CD4-positive, alpha-beta T cell treated with Interleukin-12 subunit alpha and Interleukin-12 subunit beta, for 1 hour (primary cell): ENCODE results near the gene CYP27B1.
A peak's percentile ranks its signal among the peaks of the same experiment; 100 is the strongest.

Source experiments
- DNase-seq: peaks from one replicate; pipeline ENCODE4 v3.0.0-alpha.2; 2020

The CYP27B1 gene, protein sequence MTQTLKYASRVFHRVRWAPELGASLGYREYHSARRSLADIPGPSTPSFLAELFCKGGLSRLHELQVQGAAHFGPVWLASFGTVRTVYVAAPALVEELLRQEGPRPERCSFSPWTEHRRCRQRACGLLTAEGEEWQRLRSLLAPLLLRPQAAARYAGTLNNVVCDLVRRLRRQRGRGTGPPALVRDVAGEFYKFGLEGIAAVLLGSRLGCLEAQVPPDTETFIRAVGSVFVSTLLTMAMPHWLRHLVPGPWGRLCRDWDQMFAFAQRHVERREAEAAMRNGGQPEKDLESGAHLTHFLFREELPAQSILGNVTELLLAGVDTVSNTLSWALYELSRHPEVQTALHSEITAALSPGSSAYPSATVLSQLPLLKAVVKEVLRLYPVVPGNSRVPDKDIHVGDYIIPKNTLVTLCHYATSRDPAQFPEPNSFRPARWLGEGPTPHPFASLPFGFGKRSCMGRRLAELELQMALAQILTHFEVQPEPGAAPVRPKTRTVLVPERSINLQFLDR

DNA sequence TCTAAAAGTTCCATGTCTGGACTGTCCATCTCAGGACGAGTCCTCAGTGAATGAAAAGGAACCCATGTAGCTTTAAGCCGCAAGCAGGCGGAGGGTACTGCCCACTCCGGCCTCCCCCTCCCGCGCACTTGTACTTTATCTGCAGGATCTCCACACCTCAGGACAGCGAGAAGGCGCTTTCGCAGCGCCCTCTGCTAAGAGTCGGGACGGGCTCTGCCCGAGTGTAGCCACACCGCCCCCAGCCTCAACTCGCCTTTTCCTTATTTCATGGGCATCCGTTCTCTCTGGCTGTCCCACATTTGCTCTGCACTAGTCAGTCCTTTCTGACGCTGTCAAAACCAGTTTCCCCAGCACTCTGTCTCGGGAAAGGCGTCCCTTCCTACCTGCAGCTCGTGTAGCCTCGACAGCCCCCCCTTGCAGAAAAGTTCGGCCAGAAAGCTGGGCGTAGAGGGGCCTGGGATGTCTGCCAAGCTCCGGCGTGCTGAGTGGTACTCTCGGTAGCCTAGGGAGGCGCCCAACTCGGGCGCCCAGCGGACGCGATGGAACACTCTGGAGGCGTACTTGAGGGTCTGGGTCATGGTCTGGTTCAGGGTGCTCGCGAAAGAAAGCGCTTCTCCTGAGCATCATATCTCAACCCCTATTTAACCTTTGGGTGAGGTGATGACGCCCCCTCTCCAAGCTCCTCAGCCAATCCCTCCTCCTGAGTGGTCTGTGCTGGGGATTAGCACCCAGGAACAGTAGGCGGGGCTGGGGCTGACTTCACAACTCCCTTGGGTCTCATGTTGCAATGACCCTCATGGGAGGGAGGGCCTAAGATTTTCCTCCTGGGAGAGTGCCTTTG lies at the start of gene CYP27B1:
CYP27B1 (minus strand) TSS at position 615 of the 841 bp plus-strand sequence; CDS start at position 578, 37 bp downstream.
- no peak for DNase-seq

GRCh38 chr12:57816001-57816854 lies 49.4 kb upstream of the CYP27B1 start:
- DNase-seq, result no peak

DNA sequence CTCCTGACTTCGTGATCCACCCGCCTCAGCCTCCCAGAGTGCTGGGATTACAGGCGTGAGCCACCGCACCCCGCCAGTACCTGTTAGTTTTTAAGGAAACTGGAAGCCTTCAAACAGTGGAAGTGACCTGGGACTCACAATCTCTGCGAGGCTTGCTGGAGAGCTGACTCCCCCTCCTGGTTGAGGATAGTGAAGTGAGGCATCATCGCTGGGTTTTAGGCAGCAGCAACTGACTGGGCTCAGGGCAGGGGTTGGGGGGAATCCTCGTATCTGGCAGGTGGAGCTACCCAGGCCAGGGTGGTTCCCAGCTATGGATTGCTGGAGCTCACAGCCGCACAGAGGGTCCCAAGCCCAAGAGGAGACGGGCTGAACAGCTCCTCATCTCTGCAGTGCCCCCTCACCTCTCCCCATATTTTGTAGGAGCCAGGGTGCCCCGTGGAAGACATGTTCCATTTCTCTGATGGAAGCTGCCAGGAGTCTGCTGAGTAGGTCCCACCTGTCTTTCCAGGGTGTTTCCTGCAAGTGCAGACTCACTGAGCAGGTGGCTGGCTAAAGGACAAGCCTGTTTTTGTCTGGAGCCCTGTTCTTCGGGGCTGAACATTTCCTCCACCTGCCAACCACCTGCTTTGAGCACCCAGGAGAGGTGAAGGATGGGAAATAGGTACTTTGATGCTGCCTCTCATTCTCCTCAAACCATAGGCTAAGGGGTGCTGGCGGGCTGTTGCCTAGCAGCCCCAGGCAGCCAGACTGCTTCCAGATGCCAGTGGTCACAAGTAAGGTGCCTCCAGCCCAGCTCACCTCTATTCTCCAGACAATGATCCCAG lies 48.5 kb upstream of the CYP27B1 start:
- DNase-seq, result no peak

DNA sequence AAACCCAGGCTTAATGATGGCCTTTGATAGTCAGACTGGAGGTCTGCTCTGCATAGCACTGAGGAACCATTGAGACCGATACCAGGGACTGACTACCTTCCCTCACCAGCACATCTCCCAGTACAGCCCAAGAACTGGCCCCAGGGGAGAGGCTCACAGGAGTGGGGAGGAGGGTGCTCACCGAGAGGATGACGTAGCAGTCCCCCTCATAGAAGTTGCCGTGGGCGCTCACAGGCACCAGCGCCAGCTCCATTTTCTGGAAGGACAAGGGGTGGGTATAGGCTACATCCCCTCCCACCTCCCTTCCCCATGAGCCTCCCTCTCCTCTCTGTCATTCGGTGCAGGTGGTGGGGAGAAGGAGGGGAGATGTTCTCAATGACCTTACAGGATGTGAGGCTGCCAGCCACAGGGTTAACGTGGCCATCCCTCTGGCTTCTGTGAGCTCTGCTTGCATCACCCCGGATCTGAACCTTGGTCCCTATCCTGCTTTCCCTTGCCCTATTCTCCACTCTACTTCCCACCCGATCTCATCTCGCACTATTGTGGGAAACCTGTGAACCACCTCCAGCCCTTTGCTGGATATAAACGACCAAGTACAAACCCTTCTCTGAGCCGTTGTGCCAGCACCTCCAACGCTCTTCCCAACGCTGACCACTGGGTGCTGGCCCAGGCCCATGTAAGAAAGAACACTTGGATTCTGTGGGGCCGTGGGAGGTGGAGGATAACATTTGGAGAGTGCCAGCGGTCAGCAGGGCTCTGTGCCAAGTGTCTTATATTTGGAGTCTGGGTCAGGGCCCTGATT lies 47.3 kb upstream of the CYP27B1 start:
- DNase-seq, result no peak

GRCh38 chr12:57813111-57813970 lies 46.5 kb upstream of the CYP27B1 start:
- DNase-seq, result no peak

DNA sequence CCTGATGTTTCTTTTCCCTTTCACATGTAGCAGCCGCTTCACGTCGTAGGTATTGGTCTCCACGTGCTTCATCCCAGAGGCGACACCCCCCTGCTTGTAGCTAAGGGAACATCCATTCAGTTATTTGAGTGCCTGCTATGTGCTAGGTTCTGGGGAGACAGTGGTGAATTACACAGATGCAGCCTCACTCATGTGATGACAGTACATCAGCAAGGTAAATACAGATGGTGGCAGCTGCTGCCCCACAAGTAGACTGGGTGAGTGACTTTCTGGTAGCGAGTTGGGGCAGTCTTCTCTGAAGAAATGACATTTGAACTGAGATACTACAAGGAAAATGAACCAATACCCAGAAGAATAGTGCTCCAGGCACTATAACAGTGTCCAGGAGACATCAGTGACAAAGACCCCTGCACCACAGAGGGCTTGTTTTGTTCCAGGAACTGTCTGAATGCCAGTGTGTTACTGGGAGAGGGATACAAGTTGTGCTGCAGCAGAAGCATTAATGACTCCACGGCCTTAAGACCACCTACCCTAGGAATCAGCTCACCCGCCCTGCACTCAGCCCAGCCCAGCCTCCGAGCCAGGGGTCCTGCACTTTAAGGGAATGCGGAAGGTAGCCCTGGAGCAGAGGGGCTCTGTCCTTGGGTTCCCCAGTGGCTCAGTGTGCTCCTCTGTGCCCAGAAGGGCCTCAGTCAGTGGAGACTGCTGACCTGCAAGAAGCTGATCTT lies 44.3 kb upstream of the CYP27B1 start:
- no peak for DNase-seq

- no peak for DNase-seq
Observed at GRCh38 chr12:57810450-57810849, 43.6 kb upstream of the CYP27B1 start.

DNA sequence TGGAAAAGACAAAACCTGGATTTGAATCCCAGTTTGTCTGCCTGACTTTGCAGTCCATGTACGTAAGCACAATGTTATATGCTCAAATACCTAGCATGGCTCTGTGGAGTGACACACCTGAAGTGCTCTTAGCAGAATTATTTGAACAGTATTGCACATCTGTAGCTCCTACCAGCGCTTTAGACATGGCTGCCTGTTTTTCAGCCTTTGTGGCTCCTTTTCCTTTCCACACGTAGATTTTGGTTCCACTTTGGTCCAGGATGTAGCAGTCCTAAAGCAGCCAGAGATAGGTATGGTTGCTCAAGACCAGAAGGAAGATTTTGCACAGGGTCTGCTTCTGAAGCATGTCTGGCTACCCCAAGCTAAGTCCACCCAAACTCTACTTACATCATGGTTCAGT lies 42.5 kb upstream of the CYP27B1 start:
- no peak for DNase-seq

DNA sequence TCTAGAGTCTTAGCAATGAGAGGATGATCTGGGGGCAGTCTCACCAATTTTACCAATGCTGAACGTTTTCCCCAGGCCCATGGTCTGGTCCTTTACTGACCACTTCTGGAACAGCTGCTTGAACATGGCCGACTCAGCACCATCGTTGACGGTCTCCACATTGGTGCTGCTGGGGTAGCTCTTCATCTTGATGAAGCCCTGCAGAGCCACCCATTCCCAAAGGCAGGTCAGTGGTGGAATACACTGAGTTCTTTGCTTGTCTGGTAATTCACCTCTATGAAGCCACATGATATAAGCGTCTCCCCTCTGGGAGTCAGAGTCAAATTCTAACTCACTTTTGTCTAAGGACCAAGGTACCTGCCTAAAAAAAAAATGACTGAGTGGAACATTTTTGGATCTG lies 41.5 kb upstream of the CYP27B1 start:
- no peak for DNase-seq

GRCh38 chr12:57807285-57807684 lies 40.4 kb upstream of the CYP27B1 start:
- no peak for DNase-seq

- DNase-seq, result no peak
Observed at GRCh38 chr12:57806677-57807076, 39.8 kb upstream of the CYP27B1 start.

DNA sequence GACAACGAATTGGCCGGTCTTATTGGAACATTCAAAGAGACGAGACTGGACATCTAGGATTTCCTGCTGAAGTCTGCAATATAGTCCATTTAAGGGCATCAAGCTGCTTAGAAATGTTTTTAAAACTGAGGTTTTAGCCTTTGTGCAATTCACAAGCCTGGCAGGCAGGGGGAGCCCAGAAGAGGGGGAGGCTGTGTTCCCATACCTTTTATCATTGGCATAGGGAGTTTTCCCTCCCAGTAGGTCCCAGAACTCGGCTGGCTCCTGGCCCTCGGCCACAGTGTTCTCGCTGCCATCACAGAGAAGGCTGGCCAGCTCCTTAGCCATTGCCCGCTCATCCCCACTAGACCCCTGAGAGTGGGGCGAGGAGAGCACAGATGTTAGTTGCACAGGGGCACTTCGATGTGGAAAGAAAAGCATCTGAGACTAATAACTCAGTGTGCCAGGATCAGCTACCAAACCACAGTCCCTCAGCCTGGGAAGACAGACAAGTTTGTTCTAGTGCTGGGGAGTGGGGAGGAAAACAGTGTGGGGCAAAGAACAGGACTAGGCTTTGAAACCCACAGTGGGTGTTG lies 36.5 kb upstream of the CYP27B1 start:
- peak; percentile 37 for DNase-seq

GRCh38 chr12:57802607-57803006 lies 35.7 kb upstream of the CYP27B1 start:
- no peak for DNase-seq

- no peak for DNase-seq
Observed at GRCh38 chr12:57800965-57801364, 34.1 kb upstream of the CYP27B1 start.

DNA sequence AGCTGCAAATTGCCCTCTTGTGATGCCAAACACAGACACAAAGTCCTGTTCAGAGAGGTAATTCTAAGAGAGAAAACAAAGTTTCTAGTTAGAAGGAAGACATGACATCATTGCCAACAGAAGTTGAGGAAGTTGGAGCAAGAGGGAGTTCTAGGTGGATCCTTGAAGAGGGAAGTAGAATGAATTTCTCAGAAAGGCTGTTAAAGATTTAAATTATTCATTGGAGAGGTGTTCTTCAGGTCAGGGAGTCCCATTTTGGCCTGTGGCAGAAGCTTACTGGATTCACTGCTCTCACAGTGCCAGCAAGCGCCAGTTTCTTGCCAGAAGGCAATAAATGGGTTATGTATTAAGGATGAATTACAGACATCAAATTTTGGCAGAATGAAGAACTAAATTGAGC lies 31.1 kb upstream of the CYP27B1 start:
- no peak for DNase-seq

DNA sequence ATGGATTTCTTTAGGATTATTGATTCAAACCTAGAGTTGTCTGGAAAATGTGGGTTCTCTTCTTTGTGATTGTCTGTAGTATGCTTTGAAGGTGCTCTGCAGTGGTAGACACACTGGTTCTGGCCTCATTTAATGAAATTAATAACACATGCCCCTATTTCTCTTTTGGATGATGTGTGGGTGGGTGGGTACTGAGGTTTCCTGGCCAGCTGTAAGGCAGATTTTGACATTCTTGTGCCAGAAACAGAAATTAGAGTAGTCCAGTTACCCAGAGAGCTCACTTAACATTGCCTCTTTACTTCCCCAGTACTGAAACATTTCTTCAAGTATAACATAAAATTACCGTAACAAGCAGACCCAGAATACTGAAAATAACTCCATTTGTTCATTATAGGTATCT lies 30.1 kb upstream of the CYP27B1 start:
- DNase-seq, result no peak

DNA sequence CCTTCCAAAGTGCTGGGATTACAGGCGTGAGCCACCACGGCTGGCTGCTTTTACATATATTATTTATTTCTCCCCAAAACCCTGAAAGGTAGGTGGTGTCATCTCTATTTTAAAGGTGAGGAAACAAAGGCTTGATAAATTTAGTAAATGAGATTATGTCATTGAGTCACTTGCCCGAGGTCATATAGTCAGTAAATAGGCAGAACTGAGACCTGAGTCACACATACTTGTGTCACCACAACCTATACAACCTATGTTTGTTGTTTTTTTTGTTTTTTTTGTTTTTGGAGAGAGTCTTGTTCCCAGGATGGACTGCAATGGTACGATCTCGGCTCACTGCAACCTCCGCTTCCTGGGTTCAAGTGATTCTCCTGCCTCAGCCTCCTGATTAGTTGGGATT lies 28.5 kb upstream of the CYP27B1 start:
- DNase-seq, result no peak

DNA sequence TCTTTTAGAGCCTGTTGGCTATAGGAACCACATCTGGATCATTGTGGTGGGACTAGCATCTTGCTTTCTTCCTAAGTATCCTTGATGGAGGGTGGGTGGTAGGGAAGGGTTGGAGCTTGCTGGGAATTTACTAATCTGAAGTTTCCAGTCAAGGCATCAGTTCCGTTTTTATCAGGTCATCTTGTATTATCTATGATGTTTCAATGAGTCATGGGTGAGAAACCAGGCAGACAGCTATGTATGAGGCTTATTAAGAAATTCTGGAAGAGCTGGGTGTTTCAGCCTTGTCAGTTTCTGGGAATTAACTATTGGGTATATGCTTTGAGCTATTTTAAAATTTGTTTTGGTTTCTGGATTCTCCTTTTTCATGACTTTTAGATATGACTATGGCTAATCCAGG lies 27.0 kb upstream of the CYP27B1 start:
- DNase-seq, result no peak

- DNase-seq, result no peak
Observed at GRCh38 chr12:57783861-57784260, 17.0 kb upstream of the CYP27B1 start.
